Measurements from ENCODE around the gene ADGRV1.

GRCh38 chr5:90632791-90633190 is 74.2 kb downstream of the ADGRV1 start:
- TF ChIP-seq, protein P1, sequence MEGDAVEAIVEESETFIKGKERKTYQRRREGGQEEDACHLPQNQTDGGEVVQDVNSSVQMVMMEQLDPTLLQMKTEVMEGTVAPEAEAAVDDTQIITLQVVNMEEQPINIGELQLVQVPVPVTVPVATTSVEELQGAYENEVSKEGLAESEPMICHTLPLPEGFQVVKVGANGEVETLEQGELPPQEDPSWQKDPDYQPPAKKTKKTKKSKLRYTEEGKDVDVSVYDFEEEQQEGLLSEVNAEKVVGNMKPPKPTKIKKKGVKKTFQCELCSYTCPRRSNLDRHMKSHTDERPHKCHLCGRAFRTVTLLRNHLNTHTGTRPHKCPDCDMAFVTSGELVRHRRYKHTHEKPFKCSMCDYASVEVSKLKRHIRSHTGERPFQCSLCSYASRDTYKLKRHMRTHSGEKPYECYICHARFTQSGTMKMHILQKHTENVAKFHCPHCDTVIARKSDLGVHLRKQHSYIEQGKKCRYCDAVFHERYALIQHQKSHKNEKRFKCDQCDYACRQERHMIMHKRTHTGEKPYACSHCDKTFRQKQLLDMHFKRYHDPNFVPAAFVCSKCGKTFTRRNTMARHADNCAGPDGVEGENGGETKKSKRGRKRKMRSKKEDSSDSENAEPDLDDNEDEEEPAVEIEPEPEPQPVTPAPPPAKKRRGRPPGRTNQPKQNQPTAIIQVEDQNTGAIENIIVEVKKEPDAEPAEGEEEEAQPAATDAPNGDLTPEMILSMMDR (conservative IDR thresholded peaks at IDR 0.05; ENCODE audit: low read length) = no peak
- TF ChIP-seq EZH2phosphoT487 (IDR thresholded peaks at IDR 0.05; ENCODE audit: borderline replicate concordance) = no peak

Data from Loucy (cell line).